GM20431 (cell line): ENCODE measurements around the gene MCUB.

Experiments used
- in situ Hi-C: fragments of 300-500 bp; cut with MseI, MboI; formaldehyde crosslinking; loops from one replicate; pipeline ENCODE4 v1.15.0; 2020; ENCODE audit warnings: low sequenced_read_pairs; ENCODE audit not compliant: unreplicated experiment

MCUB gene

DNA sequence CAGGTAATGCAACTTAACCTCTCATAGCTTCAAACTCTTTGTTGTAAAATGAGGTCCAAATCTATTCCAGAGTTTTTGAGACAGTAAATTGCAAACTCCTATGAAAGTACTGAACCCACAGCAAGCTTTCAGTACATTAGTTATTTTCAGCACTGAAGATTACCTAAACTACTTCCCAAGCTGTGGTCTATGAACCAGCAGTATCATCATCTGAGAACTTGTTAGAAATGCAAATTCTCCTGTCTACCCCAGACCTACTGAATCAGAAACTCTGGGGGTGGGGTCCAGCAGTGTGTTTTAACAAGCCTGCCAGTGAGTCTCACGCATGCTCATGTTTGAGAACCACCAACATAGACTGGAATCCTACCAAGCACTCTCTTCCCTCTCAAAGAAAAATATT is 148.9 kb downstream of the MCUB start:
- in situ Hi-C loops: no loop called here

DNA sequence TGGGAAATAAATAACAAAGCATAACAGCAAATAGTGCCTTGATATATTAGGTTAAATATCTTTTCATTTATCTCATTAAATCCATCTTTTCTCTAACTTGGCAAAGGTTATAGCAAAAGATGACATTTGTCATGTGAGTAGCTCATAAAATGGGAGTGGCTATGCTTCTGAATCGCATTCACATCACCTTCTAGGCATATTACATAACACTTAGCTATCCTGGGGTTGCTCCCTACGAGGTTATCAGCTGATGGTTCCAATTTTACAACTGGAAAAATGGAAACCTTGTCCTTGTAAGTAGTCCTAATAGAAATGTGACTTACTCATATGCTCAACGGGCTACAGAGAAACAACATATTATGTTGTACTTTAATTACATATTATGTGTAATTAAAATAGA is 153.5 kb downstream of the MCUB start:
- in situ Hi-C loops: no loop called here

DNA sequence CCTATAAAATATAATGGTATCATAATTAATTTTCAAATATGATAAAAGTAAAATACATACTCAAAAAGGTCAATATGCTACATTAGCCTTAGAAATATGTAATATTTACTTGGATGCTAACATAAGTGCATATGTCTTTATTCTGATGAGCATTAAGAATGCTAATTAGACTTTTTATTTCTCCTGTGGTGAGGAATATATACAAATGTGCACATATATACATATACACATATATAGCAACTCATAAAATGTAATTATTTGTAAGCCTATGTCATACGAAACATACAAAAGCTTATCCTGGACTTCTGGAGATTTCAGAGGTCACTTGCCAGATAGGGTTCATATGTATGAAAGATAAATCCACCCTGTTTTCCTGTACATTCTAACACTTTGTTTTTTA is 158.7 kb downstream of the MCUB start:
- in situ Hi-C loops: no loop called here

DNA sequence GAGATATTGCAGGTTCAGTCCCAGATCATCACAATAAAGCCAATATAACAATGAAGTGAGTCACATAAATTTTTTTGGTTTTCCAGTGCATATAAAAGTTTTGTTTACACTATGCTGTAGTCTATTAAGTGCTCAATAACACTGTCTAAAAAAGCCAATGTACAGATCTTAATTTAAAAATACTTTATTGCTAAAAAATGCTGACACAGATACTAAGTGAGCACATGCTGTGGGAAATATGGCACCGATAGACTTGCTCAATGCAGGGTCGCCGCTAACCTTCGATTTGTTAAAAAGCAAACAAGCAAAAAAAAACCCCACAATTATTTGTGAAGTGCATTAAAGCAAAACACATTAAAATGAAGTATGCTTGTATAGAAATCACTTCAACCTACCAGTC is 159.6 kb downstream of the MCUB start:
- in situ Hi-C loops: no loop called here

DNA sequence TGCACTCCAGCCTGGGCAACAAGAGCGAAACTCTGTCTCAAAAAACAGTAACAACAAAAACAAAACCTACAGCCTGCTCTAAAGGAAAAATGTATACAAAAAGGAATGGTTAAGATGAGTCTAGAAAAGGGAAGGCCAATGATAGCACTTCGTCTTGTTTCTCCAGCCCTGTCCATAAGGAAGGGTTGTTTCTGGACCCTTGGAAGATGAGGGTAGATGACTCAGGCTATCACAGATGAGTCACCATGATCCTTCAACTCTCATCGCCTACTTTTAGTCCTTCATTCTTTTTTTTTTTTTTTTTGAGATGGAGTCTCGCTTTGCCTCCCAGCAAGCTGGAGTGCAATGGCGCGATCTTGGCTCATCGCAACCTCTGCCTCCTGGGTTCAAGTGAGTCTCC is 161.0 kb downstream of the MCUB start:
- in situ Hi-C loops: no loop called here

DNA sequence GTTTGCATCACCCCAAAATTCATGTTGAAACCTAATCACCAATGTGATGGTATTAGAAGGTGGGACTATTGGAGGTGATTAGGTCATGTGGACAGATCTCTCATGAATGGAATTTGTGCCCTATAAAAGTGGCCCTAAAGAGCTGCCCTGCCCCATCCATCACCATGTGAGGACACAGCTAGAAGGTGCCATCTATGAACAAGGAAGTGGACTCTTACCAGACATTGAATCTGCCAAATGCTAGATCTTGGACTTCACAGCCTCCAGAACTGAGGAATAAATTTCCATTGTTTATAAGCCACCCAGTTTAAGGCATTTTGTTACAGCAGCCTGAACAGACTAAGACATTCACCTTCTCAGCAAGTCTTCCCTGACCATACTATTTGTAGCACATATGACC is 162.3 kb downstream of the MCUB start:
- in situ Hi-C loops: no loop called here

DNA sequence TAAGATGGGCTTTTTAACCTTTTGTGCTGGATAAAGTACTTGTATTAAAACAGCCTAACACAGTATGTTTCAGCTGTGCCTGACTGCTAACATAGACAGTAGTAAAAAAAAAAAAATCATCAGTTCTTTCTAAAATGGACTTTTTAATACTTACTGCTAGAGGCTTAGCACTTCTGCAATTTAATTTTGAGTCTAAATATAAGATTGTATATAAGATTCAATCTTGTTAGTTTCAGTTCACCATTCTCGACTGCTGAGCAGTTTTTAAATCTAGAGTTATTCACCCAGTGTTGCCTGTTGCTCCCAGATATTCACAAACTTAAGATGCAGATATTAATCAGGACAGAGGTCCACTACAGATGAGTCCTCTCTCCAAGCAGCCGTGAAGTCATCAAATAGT is 163.1 kb downstream of the MCUB start:
- in situ Hi-C loops: no loop called here

DNA sequence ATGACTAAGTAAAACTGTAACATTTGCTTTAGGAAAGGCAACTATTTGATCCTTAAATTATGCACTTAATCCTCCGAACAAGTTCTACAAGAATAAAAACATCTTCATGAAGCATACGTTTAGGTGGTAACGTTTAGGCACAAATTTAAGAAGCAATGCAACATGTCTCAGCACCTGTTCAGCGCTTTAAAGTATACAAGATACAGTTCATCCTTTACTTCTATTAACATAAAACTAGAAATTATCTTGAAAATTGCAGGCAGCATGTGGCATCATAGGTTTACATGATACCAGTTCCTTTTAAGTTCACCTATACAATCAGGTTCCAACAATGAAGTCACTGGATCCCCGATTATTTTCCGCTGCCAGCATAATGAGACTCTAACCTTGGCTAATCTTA is 168.3 kb downstream of the MCUB start:
- in situ Hi-C loops: no loop called here

DNA sequence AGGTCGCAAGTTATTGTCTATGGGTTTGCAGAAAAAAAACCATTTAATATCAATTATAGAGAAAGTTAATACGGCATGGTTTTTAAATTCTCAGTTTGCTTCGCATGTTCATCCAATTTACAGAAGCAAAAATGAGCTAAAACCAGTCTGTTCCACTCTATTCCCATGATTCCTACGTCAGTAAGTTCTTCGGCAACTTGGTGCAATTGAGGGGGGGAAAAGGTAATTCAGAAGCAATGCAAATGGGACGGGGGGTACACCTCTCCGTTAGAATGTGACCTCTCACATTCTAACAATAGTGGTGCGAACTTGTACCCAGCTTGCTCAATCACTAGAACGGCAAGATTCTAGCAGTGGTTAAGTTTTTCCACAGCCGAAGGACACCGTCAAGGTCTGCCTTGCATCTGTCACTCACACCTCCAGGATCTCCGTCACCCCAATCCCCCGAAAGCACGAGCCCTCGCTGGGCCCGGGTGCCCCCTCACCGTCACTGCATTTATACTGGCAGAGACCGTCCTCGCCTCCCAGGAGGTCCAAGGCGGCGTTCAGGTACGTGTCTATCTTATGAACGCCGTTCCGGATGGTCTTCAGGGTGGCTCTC is 169.2 kb downstream of the MCUB start:
- in situ Hi-C loops: no loop called here

DNA sequence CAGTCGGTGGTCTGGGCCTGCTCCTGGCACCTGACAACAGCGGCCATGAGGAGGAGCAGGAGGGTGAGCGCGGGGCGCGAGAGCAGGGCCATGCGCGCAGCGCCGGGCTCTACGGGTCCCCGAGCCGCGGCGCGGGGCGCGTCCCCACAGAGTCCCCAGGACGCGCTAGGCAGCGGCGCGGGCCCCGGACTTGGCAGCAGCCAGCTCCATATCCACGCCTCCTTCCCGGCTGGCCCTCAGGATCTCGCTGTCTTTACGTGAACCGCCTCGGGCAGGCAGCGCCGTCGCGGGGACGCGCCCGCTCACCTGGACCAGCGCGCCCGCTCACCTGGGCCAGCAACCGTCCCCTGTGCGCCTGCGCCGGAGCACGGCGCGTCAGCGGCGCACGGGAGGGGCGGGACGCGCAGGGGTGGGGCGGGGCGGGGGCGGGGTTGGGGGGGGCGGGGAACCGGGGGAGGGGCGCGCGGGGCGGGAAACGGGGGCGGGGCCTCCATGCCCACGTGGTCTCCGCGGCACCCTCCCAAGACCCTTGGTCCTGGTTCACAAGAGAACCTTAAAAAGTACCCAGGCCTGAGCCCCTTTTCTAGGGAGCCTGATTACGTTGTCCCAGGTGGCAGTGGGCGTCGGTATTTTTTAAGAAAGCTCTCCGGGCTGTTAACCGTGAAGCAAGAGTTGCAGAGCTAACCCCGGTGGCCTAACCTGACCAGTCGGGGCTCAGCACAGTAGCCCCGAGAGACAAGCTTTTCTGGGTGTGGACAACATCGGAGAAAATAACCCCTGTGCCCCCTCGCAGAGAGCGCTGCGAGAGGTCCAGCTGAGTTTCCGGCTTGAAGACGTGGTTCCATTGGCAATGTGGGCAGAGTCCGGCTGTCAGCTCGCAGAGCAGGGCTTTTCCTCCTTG is 169.9 kb downstream of the MCUB start, which contains the start of gene PLA2G12A:
Gene PLA2G12A (minus strand): TSS at position 353 of the 901 bp plus-strand sequence. CDS start 261 bp downstream, at position 92.
- in situ Hi-C loops: no loop called here

DNA sequence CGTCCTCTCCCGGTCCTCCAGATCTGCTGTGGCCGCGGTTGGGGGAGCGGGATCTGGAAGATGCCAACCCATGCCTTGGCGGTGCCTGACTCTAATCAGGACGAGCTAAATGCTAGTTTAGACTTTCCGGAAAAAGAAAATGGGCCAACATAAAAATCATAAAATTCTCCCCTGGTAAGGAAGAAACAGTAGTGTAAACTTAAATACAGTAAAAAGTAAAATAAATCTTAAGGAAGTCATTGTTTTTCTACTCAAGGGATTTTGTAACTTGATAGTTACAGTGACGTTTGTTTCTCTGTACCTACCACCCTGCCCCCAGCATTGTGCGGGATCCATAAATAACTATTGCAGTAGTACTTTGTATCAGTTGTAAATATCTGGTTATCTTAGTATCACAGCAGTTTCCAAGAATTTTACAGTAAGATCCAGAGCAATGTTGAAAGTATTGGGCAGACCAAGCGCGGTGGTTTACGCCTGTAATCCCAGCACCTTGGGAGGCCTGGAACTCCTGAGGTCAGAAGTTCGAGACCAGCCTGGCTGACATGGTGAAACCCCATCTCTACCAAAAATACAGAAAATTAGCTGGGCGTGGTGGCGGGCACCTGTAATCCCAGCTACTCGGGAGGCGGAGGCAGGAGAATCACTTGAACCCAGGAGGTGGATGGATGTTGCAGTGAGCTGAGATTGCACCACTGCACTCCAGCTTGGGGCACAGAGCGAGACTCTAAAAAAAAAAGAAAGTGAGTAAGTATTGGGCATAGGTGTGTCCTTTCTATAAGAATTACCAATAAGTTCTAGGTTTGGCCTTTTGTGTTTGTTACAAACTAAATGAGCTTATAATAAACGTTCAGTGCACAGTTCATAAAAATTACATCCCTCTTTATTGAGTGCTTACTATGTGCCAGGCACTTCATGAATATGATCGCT is 170.8 kb downstream of the MCUB start:
- in situ Hi-C loops: no loop called here

DNA sequence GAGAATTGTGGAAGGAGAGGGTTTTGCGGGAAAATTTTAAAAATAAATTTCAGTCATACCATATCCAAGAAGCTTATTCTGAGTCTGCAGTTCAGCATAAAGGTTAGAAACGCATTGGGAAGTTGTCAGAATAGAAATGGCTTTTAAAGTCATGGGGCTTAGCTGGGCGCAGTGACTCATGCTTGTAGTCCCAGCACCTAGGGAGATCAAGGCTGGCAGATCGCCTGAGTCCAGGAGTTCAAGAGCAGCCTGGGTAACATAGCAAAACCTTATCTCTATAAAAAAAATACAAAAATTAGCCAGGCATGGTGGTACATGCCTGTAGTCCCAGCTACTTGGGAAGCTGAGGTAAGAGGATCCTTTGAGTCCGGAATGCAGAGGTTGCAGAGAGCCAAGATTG is 173.7 kb downstream of the MCUB start:
- in situ Hi-C loops: no loop called here

DNA sequence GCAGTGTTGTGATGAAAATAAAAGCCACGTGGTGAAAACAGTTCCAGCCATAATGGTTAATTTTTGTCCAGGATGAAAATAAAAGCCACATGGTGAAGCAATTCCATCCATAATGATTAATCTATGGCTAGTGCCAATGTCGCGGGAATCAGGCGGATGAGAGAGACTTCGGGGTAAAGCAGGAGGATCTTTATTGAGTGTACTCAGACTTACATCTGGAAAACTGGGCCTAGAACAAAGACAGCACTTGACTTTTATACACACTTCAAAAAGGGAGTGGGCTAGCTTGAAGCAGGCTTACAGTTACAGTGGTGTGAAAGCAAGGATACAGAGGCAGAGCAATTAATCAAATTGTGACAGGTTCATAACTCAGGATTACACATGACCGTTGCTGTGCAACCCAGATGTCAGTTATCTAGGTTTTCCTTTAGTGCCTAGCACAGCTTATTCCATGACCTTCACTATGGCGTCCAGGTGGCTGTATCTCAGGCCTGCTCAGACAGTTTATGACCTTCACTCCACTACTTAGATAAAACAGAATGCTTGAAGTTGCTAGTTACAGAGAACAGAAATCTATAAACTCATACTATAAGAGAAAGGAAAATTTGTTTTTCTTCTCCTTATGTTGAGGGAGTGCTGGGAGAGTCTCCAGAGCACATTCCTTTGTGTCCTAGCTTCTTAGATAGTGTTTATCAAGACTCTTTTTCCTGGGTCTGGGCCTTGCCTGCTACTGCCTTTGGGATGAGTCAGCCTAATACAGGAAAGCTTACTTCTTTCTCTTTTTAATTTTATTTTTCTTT is 175.7 kb downstream of the MCUB start:
- in situ Hi-C loops: no loop called here
